GM18907 (cell line): ENCODE results near the gene FUT4.
A peak's percentile ranks its signal among the peaks of the same experiment; 100 is the strongest.
"Not testable (repeated sequence)": the region's sequence is repeated elsewhere in the genome, so short reads cannot be mapped to it uniquely, and the experiment has no call there.

Experiments
- ATAC-seq: cut with Tn5 transposase; IDR thresholded peaks from one replicate; pipeline ENCODE4 v1.9.1; 2021; ENCODE audit warnings: mild to moderate bottlenecking, moderate library complexity; ENCODE audit not compliant: unreplicated experiment

FUT4 gene

DNA sequence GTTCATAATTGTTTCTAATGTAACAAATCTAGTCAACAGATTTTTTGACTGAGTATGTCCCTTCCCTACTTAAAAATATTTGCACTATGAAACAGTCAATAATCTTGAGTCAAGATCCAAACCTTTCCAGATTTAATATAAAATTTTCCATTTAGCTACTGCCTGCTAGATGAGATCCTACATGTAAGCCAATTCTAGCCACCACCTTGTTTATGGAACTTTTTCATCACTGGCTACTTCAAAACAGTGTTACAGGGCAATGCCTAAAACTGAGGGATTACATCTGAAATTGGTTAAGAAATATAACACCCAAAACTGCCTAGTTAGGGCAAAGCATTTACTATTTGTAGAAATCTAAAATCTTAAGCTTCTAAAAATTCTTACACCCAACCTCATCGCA is 10.5 kb upstream of the FUT4 start:
- ATAC-seq = no peak

DNA sequence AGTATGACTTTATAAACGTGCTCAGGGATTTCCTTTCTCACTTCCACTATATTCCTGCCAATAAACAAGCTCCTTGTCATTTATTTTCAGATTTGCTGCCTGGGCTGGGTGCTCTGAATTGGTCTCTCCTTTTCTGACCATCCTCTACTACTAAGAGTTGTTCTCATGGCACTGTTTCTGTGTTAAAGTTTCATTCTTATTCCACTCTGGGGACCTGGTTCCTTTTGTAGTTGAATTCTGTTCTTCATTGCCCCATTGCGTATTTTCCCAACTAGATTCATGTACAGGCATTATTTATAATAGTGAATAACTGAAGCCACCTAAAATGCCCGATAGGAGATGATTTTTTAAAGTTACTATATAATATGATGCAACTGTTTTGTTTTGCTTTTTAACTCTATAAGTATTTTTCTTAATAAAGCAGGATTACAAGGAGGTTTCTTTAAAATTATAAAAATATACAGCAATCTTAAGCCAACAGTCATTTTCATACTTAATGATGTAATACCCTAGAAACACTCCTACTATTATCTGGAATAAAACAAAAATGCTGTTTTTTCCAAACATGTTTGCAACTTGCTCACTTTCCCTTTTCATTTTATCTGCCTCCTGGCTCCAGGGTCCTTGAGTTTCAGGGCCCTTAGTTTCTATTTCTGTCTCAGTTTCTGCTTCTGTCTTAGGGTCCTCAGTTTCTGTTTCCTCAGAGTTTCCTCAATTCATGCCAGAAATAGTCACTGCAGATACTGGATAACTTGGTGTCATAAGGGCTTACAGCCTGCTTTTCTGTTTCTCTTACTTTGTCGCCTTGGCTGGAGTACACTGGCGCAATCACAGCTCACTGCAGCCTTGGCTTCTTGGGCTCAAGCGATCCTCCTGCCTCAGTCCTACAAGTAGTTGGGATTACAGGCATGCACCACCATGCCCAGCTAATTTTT is 9.8 kb upstream of the FUT4 start:
- no peak for ATAC-seq

DNA sequence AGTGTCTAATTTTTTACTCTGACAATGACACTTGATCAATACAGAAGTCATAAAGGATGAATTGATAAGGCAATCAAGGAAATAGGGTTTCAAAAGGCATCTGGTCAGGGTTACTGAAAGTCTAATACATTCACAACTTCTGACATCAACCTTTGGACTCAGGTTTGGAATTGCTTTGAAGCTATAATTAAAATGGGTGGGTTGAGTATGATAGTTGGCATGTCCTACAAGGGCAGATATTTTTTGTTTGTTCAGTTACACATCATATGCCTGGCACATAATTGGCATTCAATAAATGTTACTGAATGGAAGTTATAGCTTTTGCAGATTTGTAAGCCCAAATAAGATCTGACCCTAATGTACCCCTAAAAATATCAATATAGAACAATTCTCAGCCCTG is 7.3 kb upstream of the FUT4 start:
- no peak for ATAC-seq

DNA sequence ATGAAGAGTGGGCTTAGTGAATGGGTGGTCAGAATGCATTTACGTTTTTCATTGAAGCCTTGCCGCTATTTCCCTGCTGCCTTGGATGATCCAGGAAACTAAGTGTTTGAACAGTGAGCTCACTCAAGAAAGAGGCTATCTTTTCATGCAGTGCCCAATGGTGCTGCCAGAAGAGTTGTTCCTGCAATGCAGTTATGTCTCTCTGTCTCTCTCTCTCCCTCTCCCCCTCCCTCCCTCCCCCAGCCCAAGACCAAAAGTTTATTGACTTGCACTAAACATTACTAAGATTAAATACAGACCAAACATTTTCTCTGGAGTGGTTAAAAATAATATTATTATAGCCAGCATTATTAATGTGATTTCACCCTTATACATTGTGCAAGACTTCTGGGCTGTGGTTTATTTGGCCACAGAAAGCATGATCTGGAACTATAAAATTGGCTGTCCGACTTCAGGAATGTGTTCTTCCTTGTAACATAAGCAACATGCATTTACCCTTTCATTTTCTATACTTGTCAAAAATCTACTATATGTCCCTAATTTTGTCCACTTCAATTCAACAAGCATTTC is 6.6 kb upstream of the FUT4 start:
- no peak for ATAC-seq

DNA sequence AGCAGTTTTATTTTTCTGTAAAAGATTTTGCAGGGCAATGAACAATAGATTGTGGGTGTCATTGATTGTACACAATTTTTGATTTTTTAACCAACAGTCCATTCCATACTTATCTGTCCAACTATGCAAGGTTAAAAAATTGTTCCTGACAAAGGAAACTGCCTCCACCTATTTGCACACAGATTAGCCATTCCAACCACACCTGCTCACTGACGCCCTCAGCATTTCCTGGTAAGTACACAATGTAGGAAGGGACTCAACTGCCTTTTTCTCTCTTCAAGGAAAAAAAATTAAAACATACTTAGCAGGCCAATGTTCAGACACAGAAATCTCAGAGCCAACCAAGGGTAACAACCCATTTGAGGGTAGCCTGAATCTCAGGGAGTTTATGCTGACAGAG is 4.3 kb upstream of the FUT4 start:
- ATAC-seq = no peak

DNA sequence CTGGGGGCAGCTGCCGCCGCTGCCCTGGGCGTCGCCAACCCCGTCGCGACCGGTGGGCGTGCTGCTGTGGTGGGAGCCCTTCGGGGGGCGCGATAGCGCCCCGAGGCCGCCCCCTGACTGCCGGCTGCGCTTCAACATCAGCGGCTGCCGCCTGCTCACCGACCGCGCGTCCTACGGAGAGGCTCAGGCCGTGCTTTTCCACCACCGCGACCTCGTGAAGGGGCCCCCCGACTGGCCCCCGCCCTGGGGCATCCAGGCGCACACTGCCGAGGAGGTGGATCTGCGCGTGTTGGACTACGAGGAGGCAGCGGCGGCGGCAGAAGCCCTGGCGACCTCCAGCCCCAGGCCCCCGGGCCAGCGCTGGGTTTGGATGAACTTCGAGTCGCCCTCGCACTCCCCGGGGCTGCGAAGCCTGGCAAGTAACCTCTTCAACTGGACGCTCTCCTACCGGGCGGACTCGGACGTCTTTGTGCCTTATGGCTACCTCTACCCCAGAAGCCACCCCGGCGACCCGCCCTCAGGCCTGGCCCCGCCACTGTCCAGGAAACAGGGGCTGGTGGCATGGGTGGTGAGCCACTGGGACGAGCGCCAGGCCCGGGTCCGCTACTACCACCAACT is 1.0 kb downstream of the FUT4 start:
- peak; percentile 11 for ATAC-seq

DNA sequence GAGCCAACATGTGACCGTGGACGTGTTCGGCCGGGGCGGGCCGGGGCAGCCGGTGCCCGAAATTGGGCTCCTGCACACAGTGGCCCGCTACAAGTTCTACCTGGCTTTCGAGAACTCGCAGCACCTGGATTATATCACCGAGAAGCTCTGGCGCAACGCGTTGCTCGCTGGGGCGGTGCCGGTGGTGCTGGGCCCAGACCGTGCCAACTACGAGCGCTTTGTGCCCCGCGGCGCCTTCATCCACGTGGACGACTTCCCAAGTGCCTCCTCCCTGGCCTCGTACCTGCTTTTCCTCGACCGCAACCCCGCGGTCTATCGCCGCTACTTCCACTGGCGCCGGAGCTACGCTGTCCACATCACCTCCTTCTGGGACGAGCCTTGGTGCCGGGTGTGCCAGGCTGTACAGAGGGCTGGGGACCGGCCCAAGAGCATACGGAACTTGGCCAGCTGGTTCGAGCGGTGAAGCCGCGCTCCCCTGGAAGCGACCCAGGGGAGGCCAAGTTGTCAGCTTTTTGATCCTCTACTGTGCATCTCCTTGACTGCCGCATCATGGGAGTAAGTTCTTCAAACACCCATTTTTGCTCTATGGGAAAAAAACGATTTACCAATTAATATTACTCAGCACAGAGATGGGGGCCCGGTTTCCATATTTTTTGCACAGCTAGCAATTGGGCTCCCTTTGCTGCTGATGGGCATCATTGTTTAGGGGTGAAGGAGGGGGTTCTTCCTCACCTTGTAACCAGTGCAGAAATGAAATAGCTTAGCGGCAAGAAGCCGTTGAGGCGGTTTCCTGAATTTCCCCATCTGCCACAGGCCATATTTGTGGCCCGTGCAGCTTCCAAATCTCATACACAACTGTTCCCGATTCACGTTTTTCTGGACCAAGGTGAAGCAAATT is 1.8 kb downstream of the FUT4 start:
- ATAC-seq = no peak

DNA sequence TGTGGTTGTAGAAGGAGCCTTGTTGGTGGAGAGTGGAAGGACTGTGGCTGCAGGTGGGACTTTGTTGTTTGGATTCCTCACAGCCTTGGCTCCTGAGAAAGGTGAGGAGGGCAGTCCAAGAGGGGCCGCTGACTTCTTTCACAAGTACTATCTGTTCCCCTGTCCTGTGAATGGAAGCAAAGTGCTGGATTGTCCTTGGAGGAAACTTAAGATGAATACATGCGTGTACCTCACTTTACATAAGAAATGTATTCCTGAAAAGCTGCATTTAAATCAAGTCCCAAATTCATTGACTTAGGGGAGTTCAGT is 2.4 kb downstream of the FUT4 start:
- ATAC-seq = no peak

DNA sequence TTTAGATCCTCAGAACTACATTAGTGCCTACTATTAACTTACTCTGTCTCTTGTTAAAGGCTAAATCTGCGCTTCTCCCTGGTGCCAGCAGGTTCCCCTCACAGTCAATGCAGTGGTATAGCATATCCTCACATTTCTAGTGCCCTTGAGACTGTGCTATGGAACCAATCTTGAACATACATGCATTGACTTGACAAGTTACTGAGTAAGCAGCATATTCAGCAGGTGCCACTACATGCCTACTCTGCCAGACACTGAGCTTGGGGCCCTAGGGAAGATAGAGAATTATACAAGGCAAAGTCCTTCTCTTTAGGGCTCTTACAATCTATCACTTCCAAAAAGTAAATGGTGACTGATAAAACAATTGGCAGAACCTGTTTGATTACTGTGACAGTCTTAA is 3.2 kb downstream of the FUT4 start:
- no peak for ATAC-seq

DNA sequence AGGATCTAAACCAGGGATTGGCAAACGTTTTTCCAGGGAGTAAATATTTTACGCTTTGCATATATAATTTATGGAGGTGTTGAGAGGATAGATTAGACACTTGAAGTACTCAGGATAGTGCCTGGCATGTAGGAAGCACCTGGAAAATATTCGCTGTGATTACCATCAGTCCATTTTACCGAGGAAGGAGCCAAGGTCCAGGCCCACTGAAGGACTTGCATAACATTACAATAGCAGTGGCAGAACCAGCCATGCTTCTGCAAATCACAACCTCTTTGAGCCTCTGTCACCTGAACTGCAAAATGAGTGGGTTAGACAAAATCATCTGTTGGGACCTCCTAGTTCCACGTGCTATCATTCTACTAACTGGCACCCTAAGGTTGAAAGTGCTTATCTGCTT is 5.4 kb downstream of the FUT4 start:
- ATAC-seq = no peak

DNA sequence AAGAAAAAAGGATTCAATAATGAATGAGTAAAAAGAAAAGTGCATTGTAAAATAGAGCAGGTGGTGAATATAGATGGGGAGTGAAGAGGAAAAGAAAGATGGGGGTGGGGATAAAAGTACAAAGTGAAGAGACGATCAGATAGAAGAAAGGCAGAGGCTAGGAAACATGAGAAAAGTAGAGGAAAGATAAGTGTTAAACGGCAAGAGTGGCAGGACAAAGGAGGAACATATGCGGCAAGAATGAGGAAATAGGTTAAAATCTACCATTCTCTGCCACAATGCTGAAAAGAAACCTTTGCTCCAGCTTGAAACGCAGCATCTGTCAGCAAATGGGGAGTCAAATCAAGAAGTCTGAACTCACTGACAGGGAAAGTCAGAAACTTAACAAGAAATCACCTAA is 6.8 kb downstream of the FUT4 start:
- peak; percentile 37 for ATAC-seq

DNA sequence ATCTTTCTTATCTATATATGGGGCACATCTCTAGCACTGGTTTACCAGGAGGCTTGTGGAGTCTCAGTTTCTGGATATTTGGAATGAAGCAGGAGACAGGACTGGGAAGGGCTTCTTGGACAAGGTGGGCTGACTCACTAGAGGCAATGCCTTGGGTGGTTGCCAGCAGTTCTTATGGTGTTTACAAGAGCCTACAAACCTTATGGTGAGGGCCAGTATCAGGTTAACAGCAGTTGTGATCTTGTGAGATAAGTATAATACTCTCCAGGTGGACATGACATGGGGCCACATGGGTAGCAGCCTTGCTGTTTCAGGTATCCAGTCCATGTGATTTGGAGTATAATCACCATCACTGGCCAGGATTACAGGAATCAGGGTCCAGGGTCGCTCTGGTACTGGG is 10.2 kb downstream of the FUT4 start:
- no peak for ATAC-seq

DNA sequence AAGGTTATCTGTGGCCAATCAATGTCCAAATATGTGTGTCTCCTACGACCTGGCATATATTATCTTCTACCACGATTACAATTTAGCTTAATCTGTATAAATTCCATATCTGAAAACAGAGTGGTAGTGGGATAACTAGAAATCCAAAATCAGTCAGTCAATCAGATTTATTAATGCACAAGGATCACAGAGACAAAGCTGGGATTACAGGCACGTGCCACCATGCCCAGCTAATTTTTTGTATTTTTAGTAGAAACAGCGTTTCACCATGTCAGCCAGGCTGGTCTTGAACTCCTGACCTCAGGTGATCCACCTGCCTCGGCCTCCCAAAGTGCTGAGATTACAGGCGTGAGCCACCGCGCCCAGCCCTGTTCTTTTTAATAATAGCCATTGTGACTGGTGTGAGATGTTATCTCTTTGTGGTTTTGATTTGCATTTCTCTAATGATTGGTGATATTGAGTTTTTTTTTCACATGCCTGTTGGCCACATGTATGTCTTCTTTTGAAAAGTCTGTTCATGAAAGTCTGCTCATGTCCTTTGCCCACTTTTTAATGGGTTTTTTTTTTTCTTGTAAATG is 12.1 kb downstream of the FUT4 start:
- not testable (repeated sequence) for ATAC-seq

DNA sequence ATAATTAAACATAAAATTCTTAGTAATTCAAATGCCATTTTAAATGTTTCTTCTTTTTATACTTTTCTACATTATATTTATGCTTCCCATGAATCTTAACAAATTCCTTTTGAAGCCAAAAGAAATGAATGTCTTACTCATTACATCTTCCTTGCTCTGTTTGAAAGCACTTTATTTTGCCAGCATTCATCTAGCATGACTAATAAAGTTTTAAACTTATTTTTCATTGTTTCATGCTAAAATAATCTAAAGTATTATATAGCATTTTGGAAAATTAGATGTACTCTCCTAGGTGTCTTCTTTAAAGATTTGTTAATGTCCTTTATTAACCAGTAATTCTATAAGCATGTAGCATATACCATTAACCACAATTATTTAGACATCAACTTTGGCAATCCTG is 13.7 kb downstream of the FUT4 start:
- ATAC-seq = no peak

DNA sequence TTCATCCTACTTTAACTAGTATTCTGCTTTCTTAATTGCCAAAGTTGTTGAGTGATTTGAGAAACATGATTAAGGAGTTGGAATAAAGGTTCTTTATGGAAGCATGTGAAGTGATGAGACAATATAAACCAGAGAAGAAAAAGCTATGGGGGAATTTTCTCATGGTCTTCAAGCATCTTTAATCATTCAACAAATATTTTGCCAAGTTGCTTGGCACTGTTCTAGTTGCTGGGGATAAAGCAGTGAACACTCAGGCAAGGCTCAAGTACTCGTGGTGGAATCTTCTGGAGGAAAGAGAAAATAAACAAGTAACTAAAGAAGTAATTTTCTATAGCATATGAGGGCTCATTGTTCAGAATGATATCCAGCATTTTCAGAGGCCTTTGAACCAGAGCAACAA is 14.3 kb downstream of the FUT4 start:
- ATAC-seq = peak; percentile 7

DNA sequence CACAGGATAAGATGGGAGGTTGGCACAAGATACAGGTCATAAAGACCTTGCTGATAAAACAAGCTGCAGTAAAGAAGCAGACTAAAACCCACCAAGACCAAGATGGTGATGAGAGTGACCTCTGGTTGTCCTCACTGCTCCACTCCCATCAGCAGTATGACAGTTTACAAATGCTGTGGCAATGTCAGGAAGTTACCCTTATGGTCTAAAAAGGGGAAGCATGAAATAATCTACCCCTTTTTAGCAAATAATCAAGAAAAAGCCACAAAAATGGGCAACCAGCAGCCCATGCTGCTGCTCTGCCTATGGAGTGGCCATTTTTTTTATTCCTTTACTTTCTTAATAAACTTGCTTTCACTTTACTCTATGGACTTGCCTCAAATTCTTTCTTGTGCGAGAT is 14.7 kb downstream of the FUT4 start:
- ATAC-seq = peak; percentile 71

DNA sequence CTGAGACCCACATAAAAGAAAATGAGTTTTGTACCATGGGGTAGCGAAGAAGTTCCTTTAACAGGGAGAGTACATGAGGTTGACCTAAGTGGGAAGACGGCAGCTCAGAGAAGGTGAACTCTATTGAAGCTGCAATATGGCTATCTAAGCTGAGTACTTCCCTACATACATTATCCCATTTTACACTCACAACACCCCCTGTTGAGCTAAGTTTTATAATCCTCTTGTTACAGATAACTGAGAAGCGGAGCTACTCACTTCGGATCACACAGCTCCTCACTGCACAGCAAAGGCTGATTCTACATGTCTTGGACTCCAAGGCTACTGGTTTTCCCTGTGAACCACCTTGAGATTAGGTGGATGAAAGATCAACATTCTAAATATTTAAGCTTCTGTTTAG is 15.2 kb downstream of the FUT4 start:
- ATAC-seq = no peak

DNA sequence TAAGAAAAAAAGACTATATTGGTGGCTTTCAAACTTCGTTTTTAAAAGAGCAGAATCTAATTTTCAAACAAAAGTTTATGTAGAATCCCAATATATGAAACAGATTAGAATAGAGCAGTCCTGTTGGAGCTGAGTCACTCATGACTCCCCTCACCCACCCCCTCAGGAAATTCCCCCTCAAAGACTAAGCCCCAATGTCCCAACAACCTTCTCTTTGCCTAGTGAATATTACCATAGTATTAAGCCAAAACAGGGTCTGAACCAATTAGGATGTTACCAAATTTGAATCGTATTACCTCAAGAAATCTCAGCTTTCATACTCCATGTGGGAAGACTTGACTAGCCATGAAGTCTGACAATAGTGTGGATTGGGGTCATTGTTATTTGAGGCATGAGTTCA is 15.6 kb downstream of the FUT4 start:
- no peak for ATAC-seq

DNA sequence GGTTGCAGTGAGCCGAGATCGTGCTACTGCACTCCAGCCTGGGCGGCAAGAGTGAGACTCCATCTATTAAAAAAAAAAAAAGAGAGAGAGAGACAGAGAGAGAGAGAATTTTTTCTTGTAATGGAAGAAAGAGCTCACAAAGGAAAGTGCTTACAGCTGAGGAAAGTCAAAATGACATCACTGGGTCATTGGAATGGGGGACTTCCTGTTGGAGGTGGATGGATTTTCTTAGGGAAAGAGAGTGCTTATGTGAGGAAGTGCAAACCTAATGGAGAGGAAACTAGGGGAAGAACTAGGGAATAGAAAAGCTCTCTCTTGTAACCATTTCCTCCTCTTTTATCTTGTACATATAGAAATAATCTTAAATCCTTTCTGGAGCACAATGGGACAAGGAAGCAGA is 17.1 kb downstream of the FUT4 start:
- ATAC-seq = no peak

DNA sequence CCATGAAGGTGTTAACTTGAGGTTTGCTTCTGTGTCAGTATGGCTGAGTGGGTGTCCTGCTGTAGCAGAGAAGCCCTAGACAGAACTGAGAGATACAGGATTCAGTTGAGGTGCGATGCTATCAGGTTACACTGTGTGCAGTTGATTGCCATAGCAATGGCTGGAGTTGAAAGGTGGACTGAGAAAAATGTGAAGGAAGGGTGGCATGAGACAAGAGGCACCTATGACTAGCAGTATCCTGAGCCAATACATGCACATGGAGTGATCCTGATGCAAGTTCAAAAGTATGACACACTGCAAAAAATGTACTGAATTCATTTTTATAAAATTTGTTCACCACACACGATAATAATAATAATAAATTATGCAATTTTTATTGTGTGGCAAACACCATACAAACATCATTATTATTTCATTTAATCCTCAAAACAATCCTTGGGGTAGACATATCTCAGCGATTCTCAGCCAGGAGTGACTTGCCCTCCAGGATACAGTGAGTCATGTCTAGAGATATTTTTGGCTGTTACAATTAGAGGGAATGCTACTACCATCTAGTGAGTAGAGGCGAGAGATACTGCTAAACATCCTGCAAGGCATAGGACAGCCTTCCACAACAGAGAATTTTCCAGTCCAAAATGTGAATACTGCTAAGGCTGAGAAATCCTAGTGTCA is 19.6 kb downstream of the FUT4 start:
- ATAC-seq = no peak
